ENCODE results near the gene ADAMTS1. TPM values are rescaled to one million over a fixed set of nuclear protein-coding genes. Genes with fewer than 3 reads are reported as not detected.

Gene ADAMTS1
- polyA plus RNA-seq, 3 donors: 0.01 TPM; not detected in 2

DNA sequence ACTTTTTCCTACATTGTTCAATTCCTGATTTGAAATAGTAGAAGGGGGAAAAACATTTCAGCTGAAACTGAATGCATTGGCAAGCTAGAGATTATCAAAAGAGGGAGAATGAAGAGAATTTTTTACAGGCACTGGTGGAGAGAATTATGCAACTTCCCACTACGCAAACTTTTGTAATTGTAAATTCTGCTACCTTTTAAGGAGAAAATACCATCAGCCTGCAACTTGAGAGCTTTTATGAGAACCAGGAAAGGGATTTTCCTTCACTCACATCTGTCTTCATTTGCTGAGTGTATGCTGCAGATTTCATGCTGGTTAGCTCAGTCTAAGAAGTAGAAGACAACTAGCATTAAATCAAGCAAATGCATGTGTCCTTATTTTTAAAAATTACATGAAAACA is 43.7 kb downstream of the ADAMTS1 start:
- no peaks in the 10 kb centered on the region for H3K36me3 Mint-ChIP-seq
- H3K4me1 Mint-ChIP-seq: no peaks in the 10 kb centered on the region
- no CpG with 5 or more reads among the region's 1 CpG for WGBS (ENCODE audit: insufficient coverage)
- intact Hi-C loops (cut with micrococcal nuclease): no loop called here
- no peaks in the 10 kb centered on the region for H3K27me3 ChIP-seq (ENCODE audit: control insufficient read depth in 2 of 2, insufficient read depth in 2 of 2, low read length in 2 of 2)
- no peaks in the 10 kb centered on the region for H3K36me3 ChIP-seq (replicated peaks in 1 of 2; ENCODE audit: control insufficient read depth in 1 of 2, insufficient read depth in 2 of 2, low read length in 2 of 2)
- TF ChIP-seq, protein P1, sequence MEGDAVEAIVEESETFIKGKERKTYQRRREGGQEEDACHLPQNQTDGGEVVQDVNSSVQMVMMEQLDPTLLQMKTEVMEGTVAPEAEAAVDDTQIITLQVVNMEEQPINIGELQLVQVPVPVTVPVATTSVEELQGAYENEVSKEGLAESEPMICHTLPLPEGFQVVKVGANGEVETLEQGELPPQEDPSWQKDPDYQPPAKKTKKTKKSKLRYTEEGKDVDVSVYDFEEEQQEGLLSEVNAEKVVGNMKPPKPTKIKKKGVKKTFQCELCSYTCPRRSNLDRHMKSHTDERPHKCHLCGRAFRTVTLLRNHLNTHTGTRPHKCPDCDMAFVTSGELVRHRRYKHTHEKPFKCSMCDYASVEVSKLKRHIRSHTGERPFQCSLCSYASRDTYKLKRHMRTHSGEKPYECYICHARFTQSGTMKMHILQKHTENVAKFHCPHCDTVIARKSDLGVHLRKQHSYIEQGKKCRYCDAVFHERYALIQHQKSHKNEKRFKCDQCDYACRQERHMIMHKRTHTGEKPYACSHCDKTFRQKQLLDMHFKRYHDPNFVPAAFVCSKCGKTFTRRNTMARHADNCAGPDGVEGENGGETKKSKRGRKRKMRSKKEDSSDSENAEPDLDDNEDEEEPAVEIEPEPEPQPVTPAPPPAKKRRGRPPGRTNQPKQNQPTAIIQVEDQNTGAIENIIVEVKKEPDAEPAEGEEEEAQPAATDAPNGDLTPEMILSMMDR (IDR thresholded peaks at IDR 0.05): no peak
- peaks cover 0 to 5% (median 0%) of the 10 kb centered on the region in 7 donors for H3K9me3 Mint-ChIP-seq
- no peak overlapping the region for H3K4me2 ChIP-seq (replicated peaks; ENCODE audit: extremely low read depth, low read length, poor library complexity, severe bottlenecking)
- H2AFZ ChIP-seq (ENCODE audit: insufficient read depth, low read depth, low read length, poor library complexity, severe bottlenecking): no peak overlapping the region
- no peak overlapping the region for H3K9ac ChIP-seq (ENCODE audit: insufficient read depth, low read length, poor library complexity, severe bottlenecking)
- no peaks in the 10 kb centered on the region for H3K79me2 ChIP-seq (ENCODE audit: insufficient read depth, low read length)
- peaks cover 0 to 1% (median 0%) of the 10 kb centered on the region in 3 donors for H3K27me3 Mint-ChIP-seq (ENCODE audit: low read depth in 3 of 3)
- H3K4me3 Mint-ChIP-seq: no peak overlapping the region
- H3K9me3 ChIP-seq (replicated peaks in 1 of 2; ENCODE audit: control insufficient read depth in 1 of 2, insufficient read depth in 1 of 2, low read length in 2 of 2): no peaks in the 10 kb centered on the region
- no peak overlapping the region for H3K27ac ChIP-seq (ENCODE audit: low read depth in 1 of 2, low read length in 2 of 2)
- no peaks in the 10 kb centered on the region for H4K20me1 ChIP-seq (ENCODE audit: insufficient read depth, low read length)
- no peak overlapping the region for H3K4me3 ChIP-seq (replicated peaks in 1 of 3; ENCODE audit: low read depth in 2 of 3, low read length in 3 of 3)
- no peak overlapping the region for H3K27ac Mint-ChIP-seq
- no peaks in the 10 kb centered on the region for H3K4me1 ChIP-seq (ENCODE audit: control insufficient read depth in 1 of 2, insufficient read depth in 2 of 2, low read length in 2 of 2)
- DNase-seq: no peak

DNA sequence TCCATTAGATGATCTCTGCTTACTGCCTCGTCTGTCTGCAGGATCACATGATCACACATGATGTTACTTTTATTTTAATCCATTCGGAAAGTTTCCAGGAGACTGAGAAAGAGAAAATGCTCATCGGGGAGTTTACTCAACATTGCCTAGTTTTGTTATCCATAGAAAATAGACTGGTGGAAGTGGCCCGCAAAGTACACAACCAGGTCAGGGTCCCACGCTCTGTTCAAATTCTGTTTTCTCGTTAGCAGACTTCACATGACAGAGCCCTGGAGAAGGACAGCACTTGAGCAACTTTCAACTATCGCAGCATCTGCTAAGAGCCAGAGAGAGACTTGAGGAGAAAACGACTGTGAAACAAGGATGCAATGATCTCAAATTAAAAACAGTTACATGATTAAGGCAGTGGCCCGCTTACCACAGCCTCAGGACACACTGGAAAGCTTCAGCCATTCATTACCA is 44.2 kb downstream of the ADAMTS1 start:
- TF ChIP-seq, protein P1 (IDR thresholded peaks at IDR 0.05): no peak
- Histone ChIP-seq H3K27me3 (ENCODE audit: control insufficient read depth in 2 of 2, insufficient read depth in 2 of 2, low read length in 2 of 2) (no peaks in the 10 kb centered on the region), H3K4me3 (replicated peaks in 1 of 3; ENCODE audit: low read depth in 2 of 3, low read length in 3 of 3) (no peak overlapping the region), H3K36me3 (replicated peaks in 1 of 2; ENCODE audit: control insufficient read depth in 1 of 2, insufficient read depth in 2 of 2, low read length in 2 of 2) (no peaks in the 10 kb centered on the region), H3K27ac (ENCODE audit: low read depth in 1 of 2, low read length in 2 of 2) (no peak overlapping the region), H2AFZ (ENCODE audit: insufficient read depth, low read depth, low read length, poor library complexity, severe bottlenecking) (no peak overlapping the region), H4K20me1 (ENCODE audit: insufficient read depth, low read length) (no peaks in the 10 kb centered on the region), H3K79me2 (ENCODE audit: insufficient read depth, low read length) (no peaks in the 10 kb centered on the region), H3K9me3 (replicated peaks in 1 of 2; ENCODE audit: control insufficient read depth in 1 of 2, insufficient read depth in 1 of 2, low read length in 2 of 2) (no peaks in the 10 kb centered on the region), H3K9ac (ENCODE audit: insufficient read depth, low read length, poor library complexity, severe bottlenecking) (no peak overlapping the region), H3K4me1 (ENCODE audit: control insufficient read depth in 1 of 2, insufficient read depth in 2 of 2, low read length in 2 of 2) (no peaks in the 10 kb centered on the region), H3K4me2 (replicated peaks; ENCODE audit: extremely low read depth, low read length, poor library complexity, severe bottlenecking) (no peak overlapping the region)
- H3K27me3 Mint-ChIP-seq (ENCODE audit: low read depth in 3 of 3): peaks cover 0 to 1% (median 0%) of the 10 kb centered on the region in 3 donors
- WGBS (ENCODE audit: insufficient coverage): 92% methylated on average over 4 of the region's 9 CpGs
- H3K27ac Mint-ChIP-seq: no peak overlapping the region
- intact Hi-C loops (cut with micrococcal nuclease): no loop called here
- no peak overlapping the region for H3K4me3 Mint-ChIP-seq
- H3K36me3 Mint-ChIP-seq: no peaks in the 10 kb centered on the region
- peaks cover 0 to 5% (median 0%) of the 10 kb centered on the region in 7 donors for H3K9me3 Mint-ChIP-seq
- DNase-seq: no peak
- no peaks in the 10 kb centered on the region for H3K4me1 Mint-ChIP-seq
